Glutamatergic neuron (in vitro differentiated cells): ENCODE results near the gene HIPK2. TPM values are rescaled to one million over a fixed set of nuclear protein-coding genes. Genes with fewer than 3 reads are reported as not detected.

Source experiments
- DNase-seq: peaks from one replicate; pipeline ENCODE4 v3.0.0; 2022
- H3K27ac Mint-ChIP-seq: one replicate; pipeline ENCODE4 v1.8.0; 2020; ENCODE audit warnings: mild to moderate bottlenecking, mixed read lengths, inconsistent platforms; ENCODE audit not compliant: unreplicated experiment
- H3K27me3 Mint-ChIP-seq: one replicate; pipeline ENCODE4 v1.8.0; 2020; ENCODE audit warnings: mild to moderate bottlenecking, moderate library complexity, mixed read lengths, inconsistent platforms; ENCODE audit not compliant: unreplicated experiment
- H3K36me3 Mint-ChIP-seq: one replicate; pipeline ENCODE4 v1.8.0; 2020; ENCODE audit warnings: mild to moderate bottlenecking, mixed read lengths, inconsistent platforms; ENCODE audit not compliant: unreplicated experiment
- H3K4me1 Mint-ChIP-seq: one replicate; pipeline ENCODE4 v1.8.0; 2020; ENCODE audit warnings: mild to moderate bottlenecking, low read depth, mixed read lengths, inconsistent platforms; ENCODE audit not compliant: unreplicated experiment
- H3K4me3 Mint-ChIP-seq: one replicate; pipeline ENCODE4 v1.8.0; 2020; ENCODE audit warnings: mild to moderate bottlenecking, mixed read lengths, inconsistent platforms; ENCODE audit not compliant: unreplicated experiment
- H3K9me3 Mint-ChIP-seq: one replicate; pipeline ENCODE4 v1.8.0; 2020; ENCODE audit warnings: mild to moderate bottlenecking, moderate library complexity, mixed read lengths, inconsistent platforms; ENCODE audit not compliant: unreplicated experiment
- CTCF ChIP-seq: fragments of 200-600 bp; sonication (generic); IDR thresholded peaks from one replicate; pipeline ENCODE4 v1.5.0; 2021; ENCODE audit not compliant: partially characterized antibody, unreplicated experiment
- total RNA-seq: library from RNA; stranded (reverse); fragmentation: NEBNext Ultra II Directional; extraction: Animal tissue kit (Norgen Biotek cat#: 25700); gene quantifications from one replicate; pipeline ENCODE4 v1.2.1, GENCODE V29; 2021; ENCODE audit not compliant: unreplicated experiment

Gene HIPK2
- total RNA-seq, 1 donor from 2014 or later = 36.9 TPM

GRCh38 chr7:139526578-139527544 lies 250.9 kb downstream of the HIPK2 start:
- Mint-ChIP-seq H3K36me3 (peaks cover 1% of the 10 kb centered on the region), H3K27me3 (peaks cover 30% of the 10 kb centered on the region), H3K4me3 (no peak overlapping the region), H3K4me1 (peaks cover 2% of the 10 kb centered on the region), H3K9me3 (peaks cover 11% of the 10 kb centered on the region), H3K27ac (no peak overlapping the region)
- no peak for DNase-seq
- no peak for TF ChIP-seq CTCF

- peaks cover 30% of the 10 kb centered on the region for H3K27me3 Mint-ChIP-seq
- peaks cover 16% of the 10 kb centered on the region for H3K9me3 Mint-ChIP-seq
- H3K4me3 Mint-ChIP-seq = no peak overlapping the region
- H3K27ac Mint-ChIP-seq = no peak overlapping the region
- TF ChIP-seq CTCF = no peak
- no peak for DNase-seq
- H3K36me3 Mint-ChIP-seq = peaks cover 9% of the 10 kb centered on the region
- H3K4me1 Mint-ChIP-seq = peaks cover 2% of the 10 kb centered on the region
Measured at GRCh38 chr7:139525750-139526149, 252.0 kb downstream of the HIPK2 start.

GRCh38 chr7:139525239-139525638 lies 252.6 kb downstream of the HIPK2 start:
- Mint-ChIP-seq H3K36me3 (peaks cover 9% of the 10 kb centered on the region), H3K27me3 (peaks cover 30% of the 10 kb centered on the region)

GRCh38 chr7:139523968-139524815 lies 253.6 kb downstream of the HIPK2 start:
- H3K4me3 Mint-ChIP-seq = peak overlapping the region; percentile 63
- peaks cover 2% of the 10 kb centered on the region for H3K4me1 Mint-ChIP-seq
- DNase-seq = peak; percentile 41
- TF ChIP-seq CTCF = no peak
- H3K36me3 Mint-ChIP-seq = peaks cover 9% of the 10 kb centered on the region
- peaks cover 16% of the 10 kb centered on the region for H3K9me3 Mint-ChIP-seq
- no peak overlapping the region for H3K27ac Mint-ChIP-seq
- H3K27me3 Mint-ChIP-seq = peaks cover 30% of the 10 kb centered on the region

More at GRCh38 chr7:139525239-139525638, 252.6 kb downstream of the HIPK2 start:
- Mint-ChIP-seq H3K27ac (no peak overlapping the region), H3K9me3 (peaks cover 16% of the 10 kb centered on the region), H3K4me1 (peaks cover 2% of the 10 kb centered on the region), H3K4me3 (peak overlapping the region; percentile 30)
- TF ChIP-seq CTCF = no peak
- DNase-seq = no peak
